ENCODE results near the gene LIN7A. TPM values are rescaled to one million over a fixed set of nuclear protein-coding genes. Genes with fewer than 3 reads are reported as not detected.
A peak's percentile ranks its signal among the peaks of the same experiment; 100 is the strongest.

LIN7A gene
- total RNA-seq, 2 donors from 2014 or later = 2.2 to 5.4 TPM

GRCh38 chr12:80766897-80767296, 170.8 kb downstream of the LIN7A start:
- WGBS = 82% methylated on average over 2 of the region's 2 CpGs
- Histone ChIP-seq H3K27ac (no peak overlapping the region), H3K9me3 (no peaks in the 10 kb centered on the region), H3K4me1 (replicated peaks) (no peaks in the 10 kb centered on the region), H3K36me3 (no peaks in the 10 kb centered on the region), H3K27me3 (replicated peaks; ENCODE audit: insufficient read depth) (no peaks in the 10 kb centered on the region), H3K4me3 (no peak overlapping the region)
- intact Hi-C loops (cut with DNase I) = no loop called here
- DNase-seq (ENCODE audit: low spot score) = no peak
- TF ChIP-seq POLR2A (IDR thresholded peaks at IDR 0.05) (no peak), CTCF (IDR thresholded peaks at IDR 0.05) (no peak), POLR2AphosphoS5 (IDR thresholded peaks at IDR 0.05) (no peak)

- no peak overlapping the region for H3K4me3 ChIP-seq
Measured at GRCh38 chr12:80766210-80766609, 171.5 kb downstream of the LIN7A start.

GRCh38 chr12:80763874-80764273, 173.9 kb downstream of the LIN7A start:
- Histone ChIP-seq H3K27me3 (replicated peaks; ENCODE audit: insufficient read depth) (no peaks in the 10 kb centered on the region), H3K4me3 (no peak overlapping the region), H3K4me1 (replicated peaks) (no peaks in the 10 kb centered on the region), H3K27ac (no peak overlapping the region), H3K36me3 (no peaks in the 10 kb centered on the region), H3K9me3 (no peaks in the 10 kb centered on the region)
- 2% methylated on average over 4 of the region's 4 CpGs for WGBS
- intact Hi-C loops (cut with DNase I) = loop anchor here (2.0 to 5.0 kb wide), 2 partner anchors 292 to 351 kb away; no protein-coding TSS in a partner anchor
- TF ChIP-seq POLR2A (IDR thresholded peaks at IDR 0.05) (no peak), POLR2AphosphoS5 (IDR thresholded peaks at IDR 0.05) (no peak), CTCF (IDR thresholded peaks at IDR 0.05) (peak; percentile 15 to 60 (median 54))
- DNase-seq (ENCODE audit: low spot score) = no peak

More at GRCh38 chr12:80766210-80766609, 171.5 kb downstream of the LIN7A start:
- no peaks in the 10 kb centered on the region for H3K4me1 ChIP-seq (replicated peaks)
- no peaks in the 10 kb centered on the region for H3K27me3 ChIP-seq (replicated peaks; ENCODE audit: insufficient read depth)
- TF ChIP-seq POLR2AphosphoS5 (IDR thresholded peaks at IDR 0.05) (no peak), POLR2A (IDR thresholded peaks at IDR 0.05) (no peak)
- DNase-seq (ENCODE audit: low spot score) = no peak
- WGBS = 98% methylated on average over 1 of the region's 1 CpG
- intact Hi-C loops (cut with DNase I) = no loop called here
- H3K36me3 ChIP-seq = no peaks in the 10 kb centered on the region
- no peaks in the 10 kb centered on the region for H3K9me3 ChIP-seq
- no peak overlapping the region for H3K27ac ChIP-seq

GRCh38 chr12:80761838-80762237, 175.9 kb downstream of the LIN7A start:
- H3K9me3 ChIP-seq = no peaks in the 10 kb centered on the region
- H3K4me3 ChIP-seq = no peak overlapping the region
- no peaks in the 10 kb centered on the region for H3K4me1 ChIP-seq (replicated peaks)
- no peak for DNase-seq (ENCODE audit: low spot score)
- no peaks in the 10 kb centered on the region for H3K27me3 ChIP-seq (replicated peaks; ENCODE audit: insufficient read depth)
- no peak for TF ChIP-seq POLR2AphosphoS5 (IDR thresholded peaks at IDR 0.05)
- no peak for TF ChIP-seq POLR2A (IDR thresholded peaks at IDR 0.05)
- no peak for TF ChIP-seq CTCF (IDR thresholded peaks at IDR 0.05)
- no peak overlapping the region for H3K27ac ChIP-seq
- intact Hi-C loops (cut with DNase I) = loop anchor here (5.0 kb wide), 1 partner anchor 290 kb away; no protein-coding TSS in a partner anchor
- 96% methylated on average over 5 of the region's 5 CpGs for WGBS
- H3K36me3 ChIP-seq = no peaks in the 10 kb centered on the region

GRCh38 chr12:80756875-80757274, 180.9 kb downstream of the LIN7A start:
- no peak for TF ChIP-seq POLR2A (IDR thresholded peaks at IDR 0.05)
- no peak for TF ChIP-seq POLR2AphosphoS5 (IDR thresholded peaks at IDR 0.05)
- TF ChIP-seq CTCF (IDR thresholded peaks at IDR 0.05) = no peak
- WGBS = 88% methylated on average over 1 of the region's 1 CpG
- H3K27ac ChIP-seq = no peak overlapping the region
- no peak for DNase-seq (ENCODE audit: low spot score)
- intact Hi-C loops (cut with DNase I) = no loop called here
- no peaks in the 10 kb centered on the region for H3K27me3 ChIP-seq (replicated peaks; ENCODE audit: insufficient read depth)
- no peaks in the 10 kb centered on the region for H3K9me3 ChIP-seq
- H3K4me3 ChIP-seq = no peak overlapping the region
- no peaks in the 10 kb centered on the region for H3K4me1 ChIP-seq (replicated peaks)
- H3K36me3 ChIP-seq = no peaks in the 10 kb centered on the region
